Testis (tissue), 3 donors: Measurements from ENCODE around the gene MAP2K4. TPM values are rescaled to one million over a fixed set of nuclear protein-coding genes. Genes with fewer than 3 reads are reported as not detected.

ENCODE experiments used
- DNase-seq: peaks from one replicate; pipeline ENCODE4 v3.0.0-alpha.2; 2019
- H3K27ac ChIP-seq, 2 donors: fragments of 200-600 bp; sonication (generic); one replicate each; pipeline ENCODE4 v1.5.1; 2019
- H3K27me3 ChIP-seq: fragments of 200-600 bp; sonication (generic); one replicate; pipeline ENCODE4 v1.5.1; 2019
- H3K36me3 ChIP-seq: fragments of 200-600 bp; sonication (generic); one replicate; pipeline ENCODE4 v1.5.1; 2017; ENCODE audit warnings: low read depth; ENCODE audit errors: missing control alignments
- H3K4me1 ChIP-seq: fragments of 200-600 bp; sonication (generic); one replicate; pipeline ENCODE4 v1.5.1; 2019
- H3K4me3 ChIP-seq, 2 donors: fragments of 200-600 bp; sonication (generic); one replicate each; pipeline ENCODE4 v1.5.1; 2017 to 2019
- H3K9me3 ChIP-seq: fragments of 200-600 bp; sonication (generic); one replicate; pipeline ENCODE4 v1.5.1; 2017
- POLR2A ChIP-seq: fragments of 450-650 bp; IDR thresholded peaks from one replicate; pipeline ENCODE4 v1.6.1; 2017; ENCODE audit warnings: antibody characterized with exemption, mild to moderate bottlenecking, moderate library complexity
- WGBS, 2 donors: methylation state at CpG; one replicate each; pipeline ENCODE4 v1.1.5; 2018; 5-methylcytosine and 5-hydroxymethylcytosine counted together
- intact Hi-C: fragments of 100-400 bp; cut with DNase I; formaldehyde crosslinking; loops from one replicate; pipeline ENCODE4 v1.15.1; 2023; ENCODE audit warnings: low total_unique reads
- polyA plus RNA-seq: library from polyadenylated mRNA; stranded (reverse); fragments of 350-450 nt; fragmentation: Illumina TruSeq; extraction: RNeasy Lipid Tissue Mini Kit (QIAGEN cat#74804); gene quantifications from one replicate; pipeline ENCODE4 v1.2.3, GENCODE V29; 2014; ENCODE audit warnings: low read depth, low replicate concordance; ENCODE audit not compliant: insufficient read depth
- total RNA-seq, 2 donors: library from RNA; depleted of rRNA; stranded (reverse); fragments of >200 nt; gene quantifications; one replicate each; pipeline ENCODE4 v1.2.3, GENCODE V29; 2016
- TF ChIP-seq, protein P1 (sequence below), 3 experiments: fragments of 450-650 bp in 2 of 3; fragments of 200-600 bp in 1 of 3; sonication (generic) in 1 of 3; IDR thresholded peaks; one replicate each; pipeline ENCODE4 v1.5.1; 2016 to 2019; ENCODE audit warnings: antibody characterized with exemption in 3 of 3, mild to moderate bottlenecking in 2 of 3, moderate library complexity in 1 of 3

The MAP2K4 gene
- total and polyA plus RNA-seq, 3 donors from 2014 or later, result 22.4 to 47.7 (median 46.3) TPM

DNA sequence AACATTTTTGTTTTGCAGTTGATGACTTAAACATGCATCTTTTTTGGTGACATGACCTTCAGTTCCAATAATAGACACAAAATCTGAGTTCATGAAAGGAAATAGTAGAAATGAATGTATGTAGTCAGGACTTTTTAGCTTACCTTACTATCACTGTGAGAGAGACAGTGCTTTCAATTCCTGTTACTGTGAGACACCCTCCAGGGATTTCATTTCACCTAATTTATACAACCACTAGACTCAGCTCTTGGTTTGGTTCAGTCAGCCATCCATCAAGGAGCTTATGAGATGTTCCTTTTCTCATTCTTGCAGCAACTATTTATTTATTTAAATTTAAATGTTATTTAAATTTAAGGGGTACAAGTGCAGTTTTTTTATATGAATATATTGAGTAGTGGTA is 77.9 kb downstream of the MAP2K4 start:
- H3K36me3 ChIP-seq, result peaks cover 2% of the 10 kb centered on the region
- no peak for DNase-seq
- intact Hi-C loops, result no loop called here
- H3K27ac ChIP-seq, result no peak overlapping the region
- no peak overlapping the region for H3K4me3 ChIP-seq
- TF ChIP-seq POLR2A, result no peak
- TF ChIP-seq, protein P1, sequence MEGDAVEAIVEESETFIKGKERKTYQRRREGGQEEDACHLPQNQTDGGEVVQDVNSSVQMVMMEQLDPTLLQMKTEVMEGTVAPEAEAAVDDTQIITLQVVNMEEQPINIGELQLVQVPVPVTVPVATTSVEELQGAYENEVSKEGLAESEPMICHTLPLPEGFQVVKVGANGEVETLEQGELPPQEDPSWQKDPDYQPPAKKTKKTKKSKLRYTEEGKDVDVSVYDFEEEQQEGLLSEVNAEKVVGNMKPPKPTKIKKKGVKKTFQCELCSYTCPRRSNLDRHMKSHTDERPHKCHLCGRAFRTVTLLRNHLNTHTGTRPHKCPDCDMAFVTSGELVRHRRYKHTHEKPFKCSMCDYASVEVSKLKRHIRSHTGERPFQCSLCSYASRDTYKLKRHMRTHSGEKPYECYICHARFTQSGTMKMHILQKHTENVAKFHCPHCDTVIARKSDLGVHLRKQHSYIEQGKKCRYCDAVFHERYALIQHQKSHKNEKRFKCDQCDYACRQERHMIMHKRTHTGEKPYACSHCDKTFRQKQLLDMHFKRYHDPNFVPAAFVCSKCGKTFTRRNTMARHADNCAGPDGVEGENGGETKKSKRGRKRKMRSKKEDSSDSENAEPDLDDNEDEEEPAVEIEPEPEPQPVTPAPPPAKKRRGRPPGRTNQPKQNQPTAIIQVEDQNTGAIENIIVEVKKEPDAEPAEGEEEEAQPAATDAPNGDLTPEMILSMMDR (IDR thresholded peaks at IDR 0.05), result no peak
- no peaks in the 10 kb centered on the region for H3K4me1 ChIP-seq
- H3K9me3 ChIP-seq, result no peaks in the 10 kb centered on the region
- no peaks in the 10 kb centered on the region for H3K27me3 ChIP-seq

DNA sequence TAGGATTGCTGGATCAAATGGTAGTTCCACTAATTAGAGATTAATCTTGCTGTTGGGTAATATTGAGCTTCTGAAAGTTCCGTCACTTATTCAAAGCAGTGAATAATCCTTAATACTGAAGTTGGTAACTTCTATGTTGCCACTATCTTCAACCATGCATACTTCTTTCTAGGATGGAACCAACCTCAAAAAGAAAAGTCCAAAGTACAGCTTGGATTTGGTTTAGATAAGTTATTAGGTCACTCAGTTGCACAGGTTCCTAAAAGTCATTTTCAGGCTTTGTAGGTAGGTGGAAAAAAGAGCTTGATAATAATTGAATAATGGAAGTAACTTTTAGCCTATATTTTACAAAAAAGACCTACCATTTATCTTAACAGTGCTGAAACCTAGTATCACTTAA is 78.7 kb downstream of the MAP2K4 start:
- Histone ChIP-seq H3K27me3 (no peaks in the 10 kb centered on the region), H3K27ac (no peak overlapping the region), H3K4me3 (no peak overlapping the region), H3K9me3 (no peaks in the 10 kb centered on the region), H3K36me3 (peaks cover 2% of the 10 kb centered on the region), H3K4me1 (no peaks in the 10 kb centered on the region)
- no peak for TF ChIP-seq POLR2A
- TF ChIP-seq, protein P1 (IDR thresholded peaks at IDR 0.05), result no peak
- 92 to 100% methylated on average over 1 of the region's 1 CpG for WGBS, 2 donors
- intact Hi-C loops, result no loop called here
- no peak for DNase-seq

DNA sequence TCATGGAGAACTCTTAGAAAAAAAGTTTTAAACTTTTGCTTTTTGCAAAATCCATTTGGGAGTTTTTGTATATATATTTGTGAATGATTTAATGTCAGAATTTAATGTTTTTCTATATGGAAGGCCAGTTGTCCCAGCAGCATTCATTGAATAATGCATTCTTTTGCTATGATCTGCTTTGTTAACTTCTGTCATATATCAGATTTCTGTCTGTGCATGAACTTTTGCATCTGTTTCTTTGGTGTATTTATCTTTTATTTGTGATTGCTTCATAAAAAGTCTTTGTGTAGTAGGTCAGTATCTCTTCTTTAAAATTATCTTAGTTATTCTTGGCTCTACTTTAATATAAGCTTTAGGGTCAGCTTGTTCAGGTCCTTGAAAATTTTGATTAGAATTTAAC is 84.2 kb downstream of the MAP2K4 start:
- H3K27ac ChIP-seq, result no peak overlapping the region
- intact Hi-C loops, result no loop called here
- H3K4me3 ChIP-seq, result no peak overlapping the region
- DNase-seq, result no peak
- TF ChIP-seq, protein P1 (IDR thresholded peaks at IDR 0.05), result no peak
- no peak for TF ChIP-seq POLR2A
- H3K4me1 ChIP-seq, result peaks cover 11% of the 10 kb centered on the region
- H3K36me3 ChIP-seq, result no peaks in the 10 kb centered on the region
- no peaks in the 10 kb centered on the region for H3K27me3 ChIP-seq
- H3K9me3 ChIP-seq, result no peaks in the 10 kb centered on the region

DNA sequence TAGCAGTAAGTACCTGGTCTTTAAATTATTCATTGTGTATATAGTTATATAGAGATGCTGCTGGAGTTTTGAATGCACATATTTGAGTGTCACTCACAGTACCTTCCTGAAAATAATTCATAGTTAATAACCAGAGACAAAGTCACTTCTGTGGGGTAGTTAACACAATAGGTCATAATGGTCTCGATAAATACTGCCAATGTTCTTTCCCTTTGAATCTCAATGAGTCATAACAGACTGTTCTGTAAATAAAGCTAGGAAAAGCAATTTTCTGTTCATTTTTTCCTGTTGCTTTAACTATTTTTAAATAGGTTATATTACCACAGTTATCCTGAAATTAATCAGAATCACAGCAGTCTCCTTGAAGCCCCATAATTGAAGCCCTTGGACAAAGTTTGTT is 87.2 kb downstream of the MAP2K4 start:
- Histone ChIP-seq H3K9me3 (no peaks in the 10 kb centered on the region), H3K27me3 (no peaks in the 10 kb centered on the region), H3K4me1 (peaks cover 11% of the 10 kb centered on the region), H3K4me3 (no peak overlapping the region), H3K36me3 (no peaks in the 10 kb centered on the region), H3K27ac (peak overlapping the region in 1 of 2 donors; percentile 12)
- DNase-seq, result no peak
- TF ChIP-seq, protein P1 (IDR thresholded peaks at IDR 0.05), result no peak
- TF ChIP-seq POLR2A, result no peak
- intact Hi-C loops, result no loop called here
- 43 to 44% methylated on average over 1 of the region's 1 CpG for WGBS, 2 donors

DNA sequence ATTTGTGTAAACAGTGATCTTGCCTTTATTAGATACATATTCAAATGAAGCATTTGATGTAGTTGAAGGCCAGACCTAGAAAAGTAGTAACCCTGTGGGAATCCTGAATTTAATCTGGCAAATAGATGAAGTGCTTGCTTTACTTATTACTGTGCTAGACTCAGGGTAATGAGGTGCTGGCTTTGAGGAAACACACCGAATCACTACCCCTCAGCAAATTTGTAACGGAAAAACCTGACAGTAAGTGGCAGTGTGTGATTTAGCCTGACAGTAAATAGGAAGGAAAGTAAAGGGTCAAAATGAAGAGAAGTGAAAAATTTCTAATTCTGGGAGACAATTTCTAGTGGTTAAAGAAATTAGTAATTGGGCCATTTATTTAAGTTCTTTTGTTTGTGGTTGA is 90.2 kb downstream of the MAP2K4 start:
- H3K27me3 ChIP-seq, result no peaks in the 10 kb centered on the region
- no peak for TF ChIP-seq POLR2A
- TF ChIP-seq, protein P1 (IDR thresholded peaks at IDR 0.05), result no peak
- intact Hi-C loops, result no loop called here
- H3K36me3 ChIP-seq, result no peaks in the 10 kb centered on the region
- H3K9me3 ChIP-seq, result no peaks in the 10 kb centered on the region
- WGBS, 2 donors, result 98% methylated on average over 2 of the region's 2 CpGs
- H3K4me1 ChIP-seq, result peaks cover under 1% of the 10 kb centered on the region
- no peak for DNase-seq
- H3K27ac ChIP-seq, result no peak overlapping the region
- H3K4me3 ChIP-seq, result no peak overlapping the region
